Gastrocnemius medialis (tissue), 4 donors: ENCODE results near the gene PRKAG1. TPM values are rescaled to one million over a fixed set of nuclear protein-coding genes. Genes with fewer than 3 reads are reported as not detected.
A peak's percentile ranks its signal among the peaks of the same experiment; 100 is the strongest.

Experiments used
- ATAC-seq, 2 donors: fragments of 150-250 bp; one replicate each; pipeline ENCODE4 v1.9.1; 2016
- DNase-seq, 2 donors: peaks; one replicate each; pipeline ENCODE4 v3.0.0-alpha.2; 2019
- H3K27ac ChIP-seq, 4 donors: fragments of 200-600 bp; sonication (generic); 1 replicate in 1 of 4; 2 replicates in 3 of 4; pipeline ENCODE4 v1.5.1; 2016 to 2018; ENCODE audit warnings: mild to moderate bottlenecking in 2 of 4, moderate library complexity in 1 of 4
- H3K27me3 ChIP-seq, 3 donors: fragments of 200-600 bp; sonication (generic) in 2 of 3; 1 replicate in 1 of 3; 2 replicates in 2 of 3; pipeline versions ENCODE4 v1.5.1 to v1.6.0; 2016 to 2019; ENCODE audit warnings: mild to moderate bottlenecking in 1 of 3, moderate library complexity in 1 of 3
- H3K36me3 ChIP-seq, 2 donors: fragments of 200-600 bp; sonication (generic) in 1 of 2; one replicate each; pipeline ENCODE4 v1.5.1; 2017 to 2018
- H3K4me1 ChIP-seq, 2 donors: fragments of 200-600 bp; sonication (generic) in 1 of 2; one replicate each; pipeline ENCODE4 v1.5.1; 2016 to 2017; ENCODE audit warnings: mild to moderate bottlenecking in 2 of 2
- H3K4me3 ChIP-seq, 4 donors: fragments of 200-600 bp; sonication (generic) in 3 of 4; 1 replicate in 1 of 4; 2 replicates in 3 of 4; pipeline ENCODE4 v1.5.1; 2016 to 2019; ENCODE audit warnings: mild to moderate bottlenecking in 2 of 4
- H3K9me3 ChIP-seq, 3 donors: fragments of 200-600 bp; sonication (generic) in 2 of 3; 1 replicate in 1 of 3; 2 replicates in 2 of 3; pipeline ENCODE4 v1.5.1; 2016 to 2019
- POLR2A ChIP-seq, 2 donors: fragments of 450-650 bp; IDR thresholded peaks; one replicate each; pipeline ENCODE4 v1.6.1; 2017; ENCODE audit warnings: antibody characterized with exemption in 2 of 2, mild to moderate bottlenecking in 2 of 2, moderate library complexity in 2 of 2
- in situ Hi-C, 4 donors: fragments of 200-750 bp; cut with MboI; loops; one replicate each; pipeline versions ENCODE4 v1.15.0 to v1.8.0; 2017; ENCODE audit warnings: low sequenced_read_pairs in 4 of 4
- intact Hi-C: fragments of 100-400 bp; cut with DNase I; formaldehyde crosslinking; loops from one replicate; pipeline ENCODE4 v1.15.1; 2023; ENCODE audit warnings: low total_unique reads
- total RNA-seq, 4 donors: library from RNA; depleted of rRNA; stranded (reverse); fragments of >200 nt; gene quantifications; one replicate each; pipeline versions ENCODE4 v1.1.0 to v1.2.3, GENCODE V29; 2016
- TF ChIP-seq, protein P1 (sequence below), 5 experiments: fragments of 450-650 bp in 3 of 5; fragments of 200-600 bp in 2 of 5; sonication (generic) in 2 of 5; IDR thresholded peaks in 4 of 5; conservative IDR thresholded peaks in 1 of 5; 1 replicate in 4 of 5; 2 replicates in 1 of 5; pipeline ENCODE4 v1.5.1; 2016 to 2019; ENCODE audit warnings: antibody characterized with exemption in 5 of 5, mild to moderate bottlenecking in 3 of 5, moderate library complexity in 3 of 5

Gene PRKAG1
- total RNA-seq, 4 donors from 2014 or later, result 67.4 to 97.7 (median 83.9) TPM

DNA sequence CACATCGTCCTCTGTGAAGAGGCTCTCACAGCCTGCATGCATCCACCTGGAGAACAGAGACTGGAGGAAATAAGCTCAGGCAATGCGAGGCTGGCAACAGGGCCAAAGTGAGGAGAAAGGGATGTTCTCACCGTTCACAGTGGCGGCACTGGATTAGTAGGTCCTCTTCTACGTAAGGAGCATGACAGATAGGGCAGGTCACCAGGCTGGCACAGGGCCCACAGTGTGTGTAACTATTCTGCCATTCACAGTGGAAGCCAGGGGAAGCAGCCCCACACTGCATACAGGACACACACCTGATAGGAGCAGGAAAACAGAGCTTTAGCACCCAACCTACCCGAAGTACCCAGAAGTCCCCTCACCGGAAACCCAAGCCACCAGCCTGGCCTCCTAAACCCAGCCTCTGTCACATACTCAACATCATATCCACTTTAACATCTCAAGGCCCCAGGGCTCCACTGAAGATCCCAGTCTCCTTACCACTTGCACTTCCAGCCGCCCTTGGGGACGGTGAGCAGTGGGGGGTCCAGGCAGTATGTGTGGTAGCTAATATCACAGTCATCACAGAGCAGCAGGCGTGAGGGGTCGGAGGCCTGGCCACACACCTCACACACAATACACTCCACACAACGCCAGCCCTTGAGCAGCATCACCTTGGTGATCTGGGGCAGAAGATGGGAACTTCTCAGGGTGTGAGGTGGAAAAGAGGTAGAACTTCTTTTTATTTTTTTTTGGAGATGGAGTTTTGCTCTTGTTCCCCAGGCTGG is 27.7 kb upstream of the PRKAG1 start:
- Histone ChIP-seq H3K9me3 (no peaks in the 10 kb centered on the region), H3K36me3 (peaks cover 6 to 99% of the 10 kb centered on the region in 2 donors), H3K4me1 (no peaks in the 10 kb centered on the region), H3K4me3 (no peak overlapping the region), H3K27me3 (no peaks in the 10 kb centered on the region), H3K27ac (no peak overlapping the region)
- no peak for DNase-seq
- in situ Hi-C loops, result no loop called here
- no peak for ATAC-seq
- intact Hi-C loops, result no loop called here
- no peak for TF ChIP-seq POLR2A (IDR thresholded peaks at IDR 0.05)
- TF ChIP-seq, protein P1, sequence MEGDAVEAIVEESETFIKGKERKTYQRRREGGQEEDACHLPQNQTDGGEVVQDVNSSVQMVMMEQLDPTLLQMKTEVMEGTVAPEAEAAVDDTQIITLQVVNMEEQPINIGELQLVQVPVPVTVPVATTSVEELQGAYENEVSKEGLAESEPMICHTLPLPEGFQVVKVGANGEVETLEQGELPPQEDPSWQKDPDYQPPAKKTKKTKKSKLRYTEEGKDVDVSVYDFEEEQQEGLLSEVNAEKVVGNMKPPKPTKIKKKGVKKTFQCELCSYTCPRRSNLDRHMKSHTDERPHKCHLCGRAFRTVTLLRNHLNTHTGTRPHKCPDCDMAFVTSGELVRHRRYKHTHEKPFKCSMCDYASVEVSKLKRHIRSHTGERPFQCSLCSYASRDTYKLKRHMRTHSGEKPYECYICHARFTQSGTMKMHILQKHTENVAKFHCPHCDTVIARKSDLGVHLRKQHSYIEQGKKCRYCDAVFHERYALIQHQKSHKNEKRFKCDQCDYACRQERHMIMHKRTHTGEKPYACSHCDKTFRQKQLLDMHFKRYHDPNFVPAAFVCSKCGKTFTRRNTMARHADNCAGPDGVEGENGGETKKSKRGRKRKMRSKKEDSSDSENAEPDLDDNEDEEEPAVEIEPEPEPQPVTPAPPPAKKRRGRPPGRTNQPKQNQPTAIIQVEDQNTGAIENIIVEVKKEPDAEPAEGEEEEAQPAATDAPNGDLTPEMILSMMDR (IDR thresholded peaks at IDR 0.05 in 4 of 5, conservative IDR thresholded peaks at IDR 0.05 in 1 of 5), result no peak

GRCh38 chr12:49044660-49045059 is 26.1 kb upstream of the PRKAG1 start:
- Histone ChIP-seq H3K4me3 (no peak overlapping the region), H3K9me3 (no peaks in the 10 kb centered on the region), H3K27ac (no peak overlapping the region), H3K36me3 (peaks cover 6 to 99% of the 10 kb centered on the region in 2 donors), H3K4me1 (no peaks in the 10 kb centered on the region), H3K27me3 (no peaks in the 10 kb centered on the region)
- in situ Hi-C loops (no loop called here), intact Hi-C loops (no loop called here)
- no peak for ATAC-seq
- DNase-seq, result no peak
- TF ChIP-seq, protein P1 (IDR thresholded peaks at IDR 0.05 in 4 of 5, conservative IDR thresholded peaks at IDR 0.05 in 1 of 5), result no peak
- no peak for TF ChIP-seq POLR2A (IDR thresholded peaks at IDR 0.05)

GRCh38 chr12:49043856-49044258 is 25.3 kb upstream of the PRKAG1 start:
- intact Hi-C loops, result loop anchor here (2.0 kb wide), 1 partner anchor 47 kb away; no protein-coding TSS in a partner anchor
- DNase-seq (peak in 1 of 2 donors; percentile 61), ATAC-seq (peak in 1 of 2 donors; percentile 80)
- TF ChIP-seq, protein P1 (IDR thresholded peaks at IDR 0.05 in 4 of 5, conservative IDR thresholded peaks at IDR 0.05 in 1 of 5), result peak; percentile 37 to 69 (median 52)
- TF ChIP-seq POLR2A (IDR thresholded peaks at IDR 0.05), result no peak
- Histone ChIP-seq H3K4me3 (no peak overlapping the region), H3K36me3 (peaks cover 0 to 99% of the 10 kb centered on the region in 2 donors), H3K4me1 (no peaks in the 10 kb centered on the region), H3K27ac (no peak overlapping the region), H3K27me3 (no peaks in the 10 kb centered on the region), H3K9me3 (no peaks in the 10 kb centered on the region)
- in situ Hi-C loops, result no loop called here

GRCh38 chr12:49043241-49043640 is 24.7 kb upstream of the PRKAG1 start:
- intact Hi-C loops, result loop anchor here (2.0 kb wide), 1 partner anchor 46 kb away; no protein-coding TSS in a partner anchor
- H3K9me3 ChIP-seq, result no peaks in the 10 kb centered on the region
- no peaks in the 10 kb centered on the region for H3K27me3 ChIP-seq
- H3K4me1 ChIP-seq, result no peaks in the 10 kb centered on the region
- DNase-seq (no peak), ATAC-seq (no peak)
- no peak overlapping the region for H3K4me3 ChIP-seq
- in situ Hi-C loops, result no loop called here
- peak overlapping the region in 1 of 4 donors; percentile 10 for H3K27ac ChIP-seq
- peaks cover 0 to 99% of the 10 kb centered on the region in 2 donors for H3K36me3 ChIP-seq
- TF ChIP-seq, protein P1 (IDR thresholded peaks at IDR 0.05 in 4 of 5, conservative IDR thresholded peaks at IDR 0.05 in 1 of 5), result no peak
- no peak for TF ChIP-seq POLR2A (IDR thresholded peaks at IDR 0.05)
